Kidney (tissue), 14 donors: ENCODE data around the gene RABGGTA. TPM values are rescaled to one million over a fixed set of nuclear protein-coding genes. Genes with fewer than 3 reads are reported as not detected.
A peak's percentile ranks its signal among the peaks of the same experiment; 100 is the strongest.

ENCODE experiments used
- DNase-seq, 5 donors: peaks; one replicate each; pipeline ENCODE4 v3.0.0-alpha.2; 2013 to 2020
- FAIRE-seq: peaks from 2 replicates; lab custom pipeline; 2012; peaks lifted over from hg19 to GRCh38; lab: Jason Lieb, UNC
- H3K27ac ChIP-seq, 2 donors: one replicate each; pipeline ENCODE4 v1.7.0; 2013; ENCODE audit warnings: low read depth in 2 of 2, low read length in 2 of 2, inconsistent platforms in 1 of 2
- H3K27me3 ChIP-seq: one replicate; pipeline ENCODE4 v1.7.1; 2013; ENCODE audit warnings: low read length, inconsistent platforms; ENCODE audit not compliant: control insufficient read depth, insufficient read depth
- H3K36me3 ChIP-seq, 3 donors: one replicate each; pipeline versions ENCODE4 v1.7.0 to v1.7.1; 2013; ENCODE audit warnings: low read length in 3 of 3, control low read depth in 1 of 3, inconsistent platforms in 1 of 3; ENCODE audit not compliant: insufficient read depth in 3 of 3, control insufficient read depth in 2 of 3
- H3K4me1 ChIP-seq, 3 donors: one replicate each; pipeline versions ENCODE4 v1.7.0 to v1.7.1; 2013; ENCODE audit warnings: low read length in 3 of 3, inconsistent platforms in 1 of 3, low read depth in 1 of 3; ENCODE audit not compliant: control insufficient read depth in 2 of 3, insufficient read depth in 2 of 3
- H3K4me3 ChIP-seq, 3 donors: one replicate each; pipeline versions ENCODE4 v1.7.0 to v1.8.1; 2013; ENCODE audit warnings: low read length in 3 of 3, control low read depth in 1 of 3, inconsistent platforms in 1 of 3
- H3K9ac ChIP-seq, 3 donors: one replicate each; pipeline versions ENCODE4 v1.7.0 to v1.7.1; 2013; ENCODE audit warnings: low read length in 3 of 3, control low read depth in 1 of 3, inconsistent platforms in 1 of 3
- H3K9me3 ChIP-seq, 3 donors: one replicate each; pipeline versions ENCODE4 v1.7.0 to v1.7.1; 2013; ENCODE audit warnings: low read length in 3 of 3, control low read depth in 1 of 3, inconsistent platforms in 1 of 3; ENCODE audit not compliant: control insufficient read depth in 2 of 3, insufficient read depth in 1 of 3
- CTCF ChIP-seq: IDR thresholded peaks from 3 replicates; pipeline ENCODE4 v1.5.1; 2012; ENCODE audit warnings: mild to moderate bottlenecking, moderate library complexity, borderline replicate concordance; ENCODE audit not compliant: insufficient read depth; ENCODE audit errors: extremely low read depth
- intact Hi-C: fragments of 100-400 bp; cut with DNase I; formaldehyde crosslinking; loops from one replicate; pipeline ENCODE4 v1.11.1; 2022
- polyA plus RNA-seq: library from polyadenylated mRNA; stranded (reverse); fragments of 350-450 nt; fragmentation: Illumina TruSeq; extraction: RNeasy Lipid Tissue Mini Kit (QIAGEN cat#74804); gene quantifications from one replicate; pipeline ENCODE4 v1.2.3, GENCODE V29; 2014; ENCODE audit warnings: low read depth, low replicate concordance; ENCODE audit not compliant: insufficient read depth
- total RNA-seq: library from RNA; stranded (reverse); fragmentation: NEBNext Ultra II Directional; extraction: Animal tissue kit (Norgen Biotek cat#: 25700); gene quantifications from one replicate; pipeline ENCODE4 v1.2.1, GENCODE V29; 2021
- donor health status: control.
- donor health status: control.
- donor health status: control.
- donor health status: control.
- donor health status: control.
- donor health status: DM: yes; HTN: yes; CAD: no.
- donor health status: Normal renal cell carcinoma (clear cell type).

The RABGGTA gene
- total and polyA plus RNA-seq, 2 donors from 2014 or later: 25.8 to 33.9 TPM

- DNase-seq (no peak), FAIRE-seq (no peak)
- Histone ChIP-seq H3K9ac (no peak overlapping the region), H3K27ac (no peak overlapping the region), H3K9me3 (no peaks in the 10 kb centered on the region), H3K4me1 (peaks cover 0 to 38% (median 26%) of the 10 kb centered on the region in 3 donors), H3K36me3 (peaks cover 8 to 48% (median 41%) of the 10 kb centered on the region in 3 donors), H3K4me3 (no peak overlapping the region), H3K27me3 (no peaks in the 10 kb centered on the region)
- intact Hi-C loops: no loop called here
- TF ChIP-seq CTCF: no peak
These were observed 35.4 kb downstream of the RABGGTA start for GRCh38 chr14:24235804-24236688.

- Histone ChIP-seq H3K36me3 (peaks cover 8 to 32% (median 26%) of the 10 kb centered on the region in 3 donors), H3K4me3 (no peak overlapping the region), H3K27me3 (no peaks in the 10 kb centered on the region), H3K27ac (no peak overlapping the region), H3K9me3 (no peaks in the 10 kb centered on the region), H3K4me1 (peaks cover 0 to 25% (median 13%) of the 10 kb centered on the region in 3 donors), H3K9ac (no peak overlapping the region)
- DNase-seq: no peak
- TF ChIP-seq CTCF: no peak
- intact Hi-C loops: no loop called here
- no peak for FAIRE-seq
These were observed 37.0 kb downstream of the RABGGTA start for GRCh38 chr14:24234095-24235005.

- Histone ChIP-seq H3K9me3 (no peaks in the 10 kb centered on the region), H3K27me3 (no peaks in the 10 kb centered on the region), H3K4me1 (peaks cover 0 to 25% (median 13%) of the 10 kb centered on the region in 3 donors), H3K4me3 (peak overlapping the region; percentile 86 to 96 (median 96)), H3K36me3 (peaks cover 8 to 25% (median 21%) of the 10 kb centered on the region in 3 donors), H3K27ac (no peak overlapping the region), H3K9ac (peak overlapping the region; percentile 84 to 94 (median 92))
- no peak for TF ChIP-seq CTCF
- no peak for FAIRE-seq
- intact Hi-C loops: no loop called here
- no peak for DNase-seq
These were observed 37.9 kb downstream of the RABGGTA start for GRCh38 chr14:24233538-24233866.
